Measurements from ENCODE around the gene PIGT.
A peak's percentile ranks its signal among the peaks of the same experiment; 100 is the strongest.

PIGT gene

DNA sequence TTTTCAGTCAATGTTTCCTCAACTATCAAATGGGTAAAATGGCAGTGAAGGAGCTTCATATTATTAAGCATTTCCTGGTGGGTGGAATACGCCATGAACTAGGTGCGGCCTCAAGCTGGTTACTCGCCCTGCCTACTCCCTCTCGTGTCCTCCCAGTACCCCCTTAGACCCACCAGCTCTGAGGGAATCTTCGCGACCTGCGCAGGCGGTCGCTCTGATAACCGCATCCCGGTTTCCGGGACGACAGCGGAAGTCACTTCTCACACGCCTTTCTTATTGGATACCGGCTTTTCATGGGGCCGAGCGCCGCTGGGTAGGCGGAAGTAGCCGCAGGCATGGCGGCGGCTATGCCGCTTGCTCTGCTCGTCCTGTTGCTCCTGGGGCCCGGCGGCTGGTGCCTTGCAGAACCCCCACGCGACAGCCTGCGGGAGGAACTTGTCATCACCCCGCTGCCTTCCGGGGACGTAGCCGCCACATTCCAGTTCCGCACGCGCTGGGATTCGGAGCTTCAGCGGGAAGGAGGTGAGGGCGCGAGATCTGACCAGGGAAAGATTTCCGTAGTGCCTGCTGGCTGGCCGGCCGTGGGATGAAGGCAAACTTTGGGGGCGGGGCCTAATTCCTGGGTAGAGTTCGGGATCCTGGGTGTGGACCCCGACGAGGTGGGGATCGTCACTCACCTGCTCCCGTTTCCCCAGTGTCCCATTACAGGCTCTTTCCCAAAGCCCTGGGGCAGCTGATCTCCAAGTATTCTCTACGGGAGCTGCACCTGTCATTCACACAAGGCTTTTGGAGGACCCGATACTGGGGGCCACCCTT is at the start of gene PIGT:
Gene PIGT, plus strand, starts transcription at position 320 of the 816 bp plus-strand sequence. Its CDS starts 16 bp downstream, at position 336.
- peak; percentile 90 for DNase-seq

DNA sequence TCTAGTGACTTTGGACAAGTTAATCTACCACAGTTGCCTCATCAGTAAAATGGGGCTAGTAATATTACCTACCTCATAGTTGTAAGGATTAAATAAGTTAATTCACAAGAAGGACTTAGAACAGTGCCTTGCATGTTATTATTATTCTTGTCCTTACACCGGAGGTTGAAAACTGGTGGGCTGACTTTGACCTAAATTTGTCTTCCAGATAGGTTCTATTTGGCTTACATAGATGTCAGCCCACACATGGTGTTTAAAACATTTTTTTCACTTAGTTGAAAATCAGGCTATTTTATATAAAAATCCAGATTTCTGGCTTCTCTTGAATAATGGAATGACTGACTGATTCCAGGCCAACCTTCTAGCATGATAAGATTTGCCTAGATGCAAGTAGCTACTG is 49.7 kb upstream of the PIGT start:
- DNase-seq = no peak

DNA sequence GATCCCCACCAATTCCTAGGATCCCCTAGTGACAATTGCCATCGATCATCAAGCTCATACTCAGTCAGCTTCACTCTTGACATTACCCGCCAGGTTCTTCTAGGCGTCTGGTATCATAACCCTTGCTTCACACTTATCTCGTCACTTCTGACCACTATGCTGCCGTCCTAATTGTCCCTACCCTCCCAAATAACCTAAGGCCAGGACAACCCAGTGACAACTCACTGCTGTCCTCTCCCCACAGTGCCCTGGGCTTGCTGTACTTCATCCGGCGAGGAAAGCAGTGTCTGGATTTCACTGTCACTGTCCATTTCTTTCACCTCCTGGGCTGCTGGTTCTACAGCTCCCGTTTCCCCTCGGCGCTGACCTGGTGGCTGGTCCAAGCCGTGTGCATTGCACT is 49.3 kb upstream of the PIGT start:
- no peak for DNase-seq

DNA sequence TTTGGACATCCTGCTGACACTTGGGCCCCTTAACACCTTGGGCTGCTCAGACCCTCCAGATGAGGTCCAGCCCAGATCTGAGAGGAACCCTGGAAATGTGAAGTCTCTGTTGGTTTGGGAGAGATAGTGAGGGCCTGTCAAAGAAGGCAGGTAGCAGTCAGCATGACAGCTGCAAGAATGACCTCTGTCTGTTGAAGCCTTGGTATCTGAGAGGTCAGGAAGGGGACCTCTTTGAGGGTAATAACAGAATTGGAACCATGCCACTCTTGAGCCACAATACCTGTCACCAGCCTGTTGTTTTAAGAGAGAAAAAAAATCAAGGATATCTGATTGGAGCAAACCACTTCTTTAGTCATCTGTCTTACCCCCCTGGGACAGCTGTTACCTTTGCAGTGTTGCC is 48.8 kb upstream of the PIGT start:
- DNase-seq = no peak

DNA sequence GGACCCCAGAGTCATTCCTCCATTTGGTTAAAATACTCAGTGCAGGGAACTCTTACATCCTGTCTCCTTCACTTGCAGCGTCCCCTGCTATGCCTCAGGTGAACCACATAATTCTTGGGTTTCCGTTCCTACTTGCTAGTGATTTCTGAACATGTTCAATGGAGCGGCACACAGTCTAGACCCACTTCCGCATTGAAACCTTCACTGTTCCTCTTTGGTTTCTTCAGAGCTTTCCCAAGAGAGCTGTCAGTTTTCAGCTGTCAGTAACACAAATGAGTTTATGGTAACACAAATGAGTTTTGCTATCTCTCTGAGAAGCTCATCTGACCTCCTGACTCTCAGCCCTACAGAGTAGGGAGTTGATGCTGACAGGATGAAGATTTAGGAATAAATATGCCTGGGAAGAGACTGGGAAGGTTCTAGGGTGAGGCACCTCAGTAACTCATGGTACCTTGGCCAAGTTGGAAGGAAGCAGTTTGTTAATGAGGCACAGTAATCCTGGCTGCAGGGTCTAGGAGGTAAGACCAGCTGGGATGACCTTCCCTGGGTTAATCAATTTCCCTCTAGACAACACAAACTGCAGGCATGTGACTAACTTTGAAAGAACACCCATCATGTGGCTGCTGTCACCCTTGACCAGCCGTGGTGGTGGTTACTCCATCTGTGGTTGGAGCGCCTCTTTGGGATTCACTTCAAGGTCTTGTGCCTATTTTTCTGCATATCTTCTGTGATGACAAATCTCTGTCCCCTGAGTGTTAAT is 47.5 kb upstream of the PIGT start:
- peak; percentile 71 for DNase-seq

DNA sequence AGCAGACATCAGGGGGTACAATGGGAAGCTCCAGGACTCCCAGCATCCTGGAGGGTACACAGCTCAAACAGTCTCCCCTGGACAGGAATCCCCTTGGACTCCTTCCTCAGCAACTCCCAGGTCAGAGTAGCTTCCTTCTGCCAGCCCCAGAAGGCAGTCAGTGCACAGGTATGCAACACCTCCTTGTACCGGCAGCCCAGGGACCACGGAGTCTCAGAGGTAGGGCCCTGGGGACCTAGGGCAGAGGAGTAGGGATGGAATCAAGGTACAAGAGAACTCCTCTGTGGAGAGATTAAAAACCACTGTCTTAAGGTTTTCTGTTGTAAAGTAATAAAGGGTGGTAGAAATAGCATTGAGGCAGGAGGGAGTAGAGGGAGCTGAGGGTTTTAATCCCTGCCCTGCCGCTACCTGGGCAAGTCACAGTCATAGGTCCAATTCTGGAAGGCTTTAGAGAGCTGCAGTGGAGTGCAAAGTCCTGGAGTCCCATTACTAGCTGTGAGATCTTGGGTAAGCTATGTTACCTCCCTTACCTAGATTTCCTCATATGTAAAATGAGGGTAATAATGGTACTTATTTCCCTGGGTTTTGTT is 45.3 kb upstream of the PIGT start:
- no peak for DNase-seq

DNA sequence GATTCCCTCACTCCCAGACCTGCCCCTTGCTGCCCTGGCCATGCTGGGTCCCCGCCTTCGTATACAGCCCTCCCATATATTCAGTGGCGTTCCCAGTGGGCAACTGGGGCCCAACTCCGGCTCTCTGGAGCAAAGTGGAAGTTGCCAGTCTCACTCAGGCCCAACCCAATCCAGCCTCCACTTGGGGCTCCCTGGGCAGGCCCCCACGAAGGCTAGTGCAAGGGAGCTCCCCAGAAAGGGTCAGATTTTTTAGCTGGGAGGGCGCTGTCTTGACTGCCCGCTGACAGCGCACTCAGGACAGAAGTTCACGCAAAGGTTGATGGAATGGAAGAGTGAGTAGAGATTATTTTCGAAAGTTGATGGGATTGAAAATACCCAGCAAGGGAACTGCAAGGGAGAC is 43.7 kb upstream of the PIGT start:
- no peak for DNase-seq

DNA sequence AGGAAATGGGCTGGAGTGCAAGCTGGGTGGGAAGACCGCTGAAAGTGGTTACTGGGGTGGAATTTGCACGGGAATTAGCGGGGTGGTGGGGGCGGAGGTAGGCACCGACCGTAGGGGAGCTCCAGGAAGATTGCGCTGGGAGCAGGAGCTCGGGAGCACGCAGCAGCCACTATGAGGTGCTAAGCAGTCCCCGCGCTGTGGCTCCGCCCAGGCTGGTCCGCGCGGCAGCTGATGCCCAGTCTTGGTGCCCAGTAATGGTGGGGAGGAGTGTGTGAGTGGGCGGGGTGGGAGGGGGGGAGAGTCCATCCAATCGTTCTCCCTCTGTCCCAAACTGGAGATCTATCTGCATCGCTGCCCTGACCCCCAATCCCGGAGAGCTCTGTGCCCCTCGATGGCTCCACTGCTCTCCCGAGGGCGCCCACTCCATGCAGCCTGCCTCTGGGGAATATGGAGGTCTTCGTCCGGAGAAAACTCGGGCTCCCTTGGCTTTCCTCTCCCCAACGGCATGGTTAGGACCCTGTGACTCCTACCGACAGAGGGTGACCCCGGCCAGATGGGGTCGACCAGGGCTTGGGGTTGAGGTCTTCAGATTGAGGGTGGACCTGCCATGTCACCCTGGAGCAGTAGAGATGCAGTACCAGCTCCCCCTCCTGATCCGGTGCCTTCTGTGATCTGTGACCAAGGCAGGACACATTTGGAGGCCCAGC is 43.1 kb upstream of the PIGT start:
- no peak for DNase-seq

DNA sequence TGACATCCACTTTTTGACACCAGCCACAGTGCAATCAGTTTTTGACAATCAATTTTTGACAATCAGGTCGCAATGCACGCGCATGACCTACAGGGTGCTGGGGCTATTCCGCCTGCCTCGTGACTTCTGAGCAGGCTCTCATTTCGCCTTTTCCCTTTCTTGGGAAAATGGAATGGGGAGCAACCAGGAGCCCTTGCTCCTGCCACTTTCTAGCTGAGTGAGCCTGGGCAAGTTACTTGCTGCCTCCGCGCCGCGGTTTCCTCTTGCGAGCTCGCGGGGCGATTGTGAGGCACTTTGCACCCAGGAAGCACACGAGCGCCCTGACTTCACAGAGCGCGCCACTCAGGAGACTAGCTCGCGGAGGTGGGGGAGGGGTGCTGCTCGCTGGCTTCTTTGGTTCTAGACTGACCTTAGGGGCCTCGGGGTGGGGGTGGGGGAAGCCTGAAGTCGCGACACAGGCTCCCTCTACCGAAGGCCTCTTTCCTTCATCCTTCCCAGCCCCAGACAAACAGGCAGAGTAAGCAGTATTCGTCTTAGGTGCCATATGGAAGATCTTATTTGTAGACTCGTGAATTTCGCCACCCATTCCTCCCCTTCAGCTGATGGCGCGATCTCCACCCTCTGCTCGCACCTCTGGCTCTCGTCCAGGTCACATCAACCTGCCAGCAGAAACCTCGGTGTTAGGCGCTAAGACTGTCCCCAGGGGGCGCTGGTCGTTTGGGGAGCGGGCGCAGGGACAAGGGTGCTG is 42.4 kb upstream of the PIGT start:
- DNase-seq = peak; percentile 87

DNA sequence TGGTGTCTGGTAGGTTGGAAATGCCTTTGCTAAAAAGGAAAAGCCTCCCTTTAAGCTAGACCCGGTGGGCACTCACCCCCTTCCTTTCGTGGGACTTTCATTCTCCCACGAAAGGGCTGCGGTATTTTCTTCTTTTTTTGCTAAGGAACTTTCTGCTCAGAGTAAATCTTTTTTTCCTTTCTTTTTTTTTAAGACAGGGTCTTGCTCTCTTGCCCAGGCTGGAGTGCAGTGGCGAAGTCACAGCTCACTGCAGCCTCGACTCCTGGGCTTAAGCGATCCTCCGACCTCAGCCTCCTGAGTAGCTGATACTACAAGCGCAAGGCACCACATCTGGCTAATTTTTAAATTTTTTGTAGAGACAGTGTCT is 41.9 kb upstream of the PIGT start:
- DNase-seq = no peak

DNA sequence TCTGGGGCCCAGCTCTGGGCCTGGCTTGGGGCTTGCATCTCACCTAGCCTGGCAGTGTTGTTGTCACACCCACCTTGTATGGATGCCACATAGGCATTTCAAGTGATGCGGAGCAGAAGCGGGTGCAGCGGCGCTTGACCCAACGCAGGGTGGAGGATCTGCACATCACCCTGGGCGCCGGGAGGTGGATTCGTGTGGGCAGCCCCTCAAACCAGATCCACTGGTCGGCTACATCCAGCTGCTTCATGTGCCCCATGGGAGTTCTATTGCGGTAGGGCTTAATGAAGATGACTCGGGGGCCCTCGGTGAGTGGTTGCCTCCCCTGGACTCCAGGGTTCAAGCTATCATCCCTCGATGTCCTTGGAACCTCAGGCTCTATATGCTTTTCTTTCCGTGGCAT is 41.0 kb upstream of the PIGT start:
- no peak for DNase-seq

DNA sequence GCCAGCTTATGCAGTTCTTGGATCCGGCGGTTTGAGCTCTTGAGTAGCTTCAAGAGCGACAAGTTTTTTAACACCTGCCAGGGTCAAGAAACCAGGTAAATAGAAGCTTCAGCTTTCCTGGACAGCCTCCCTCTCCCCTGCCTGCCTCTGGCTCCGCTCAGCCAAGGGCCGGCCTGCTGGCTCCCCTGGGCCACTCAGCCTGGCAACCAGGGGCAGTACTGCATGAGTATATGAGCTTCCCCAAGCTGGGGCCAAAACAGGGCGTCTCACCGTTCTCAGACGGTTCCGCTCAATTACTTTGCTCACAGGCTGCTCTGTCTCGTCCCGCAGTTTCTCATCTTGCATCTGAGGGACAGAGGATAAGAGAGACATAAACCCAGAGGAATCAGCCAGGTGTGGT is 38.7 kb upstream of the PIGT start:
- DNase-seq = no peak

DNA sequence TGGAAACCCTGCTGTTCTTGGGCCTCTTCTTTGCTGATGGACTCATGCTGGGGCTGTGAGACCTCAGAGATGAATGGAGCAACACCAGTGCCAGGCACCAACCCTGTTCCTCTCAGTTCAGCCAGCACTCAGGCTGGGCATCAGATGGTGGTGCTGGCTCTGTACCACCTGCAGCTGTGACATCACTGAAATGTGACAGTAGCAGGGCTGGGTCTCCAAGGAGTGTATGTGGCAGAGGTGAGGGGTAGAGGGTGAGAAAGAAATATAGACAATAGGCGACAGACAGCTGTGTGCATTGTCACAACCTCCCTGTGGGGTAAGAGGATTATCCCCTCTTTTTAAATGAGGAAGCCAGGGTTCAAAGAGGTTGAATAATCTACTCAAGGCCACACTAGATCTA is 37.8 kb upstream of the PIGT start, which contains the start of gene TP53TG5:
Gene TP53TG5, minus strand, starts transcription at position 135 of the 400 bp plus-strand sequence. Its CDS starts 89 bp downstream, at position 46.
- no peak for DNase-seq

DNA sequence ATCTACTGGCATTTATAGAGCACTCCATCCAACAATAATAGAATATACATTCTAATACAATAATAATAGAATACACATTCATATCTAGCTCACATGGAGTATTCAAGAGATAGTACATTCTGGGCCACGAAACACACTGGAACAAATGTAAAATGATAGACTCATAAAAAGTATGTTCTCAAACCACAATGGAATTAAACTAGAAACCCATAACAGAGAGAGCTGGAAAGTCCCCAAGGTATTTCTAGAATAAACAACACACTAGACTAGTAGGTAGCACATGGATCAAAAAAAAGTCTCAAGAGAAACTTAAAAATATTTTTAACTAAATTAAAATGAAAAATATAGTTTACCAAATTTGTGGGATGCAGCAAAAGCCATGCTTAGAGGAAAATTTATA is 28.7 kb upstream of the PIGT start:
- DNase-seq = no peak

DNA sequence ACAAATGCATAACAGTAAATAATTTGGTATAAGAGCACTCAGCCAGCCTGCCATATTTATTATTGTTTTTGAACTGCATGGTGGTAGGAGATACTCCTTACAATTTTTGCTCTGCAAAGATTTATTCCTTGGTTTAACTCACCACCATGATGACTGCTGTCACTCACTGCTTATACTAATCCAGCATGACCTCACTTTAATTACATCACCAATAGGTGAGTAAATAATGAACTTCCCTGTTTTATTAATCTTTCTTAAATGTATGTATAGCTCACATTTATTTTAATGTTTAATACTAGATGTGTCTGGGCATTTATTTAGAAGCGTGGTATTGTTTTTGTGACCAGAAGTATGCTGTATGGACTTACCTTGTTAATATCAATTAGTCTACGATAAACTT is 25.0 kb upstream of the PIGT start:
- no peak for DNase-seq

DNA sequence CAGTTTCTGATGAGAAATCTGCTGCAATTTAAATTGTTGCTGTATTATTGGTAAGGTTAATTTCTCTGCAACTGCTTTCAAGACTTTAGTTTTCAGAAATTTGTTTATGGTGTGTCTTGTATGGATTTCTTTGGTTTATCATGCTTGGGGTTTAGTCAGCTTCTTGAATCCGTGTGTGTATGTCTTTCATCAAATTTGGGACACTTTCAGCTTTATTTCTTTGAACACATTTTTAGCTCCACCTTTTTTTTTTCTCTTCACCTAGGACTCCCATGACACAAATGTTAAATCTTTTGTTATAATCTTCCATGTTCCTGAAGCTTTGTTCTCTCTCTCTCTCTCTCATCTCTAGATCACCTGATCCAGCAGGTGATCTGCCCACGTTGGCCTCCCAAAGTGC is 24.4 kb upstream of the PIGT start:
- DNase-seq = no peak

DNA sequence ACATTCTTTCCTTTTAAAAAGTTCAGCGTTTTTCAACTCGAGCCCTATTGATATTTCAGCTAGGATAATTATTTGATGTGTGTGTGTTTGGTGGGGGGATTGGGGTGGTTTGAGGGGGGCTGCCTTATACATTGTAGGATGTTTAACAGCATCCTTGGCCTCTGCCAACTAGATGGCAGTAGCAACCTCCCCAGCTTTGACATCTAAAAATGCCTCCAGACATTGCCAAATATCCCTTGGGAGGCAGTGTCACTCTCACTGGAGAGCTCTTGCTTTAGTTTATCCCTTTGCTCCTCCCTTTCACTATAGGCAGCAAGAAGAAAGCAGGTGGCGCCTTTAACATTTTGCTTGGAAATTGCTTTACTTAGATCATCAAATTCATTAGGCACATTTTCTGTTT is 23.2 kb upstream of the PIGT start:
- no peak for DNase-seq

DNA sequence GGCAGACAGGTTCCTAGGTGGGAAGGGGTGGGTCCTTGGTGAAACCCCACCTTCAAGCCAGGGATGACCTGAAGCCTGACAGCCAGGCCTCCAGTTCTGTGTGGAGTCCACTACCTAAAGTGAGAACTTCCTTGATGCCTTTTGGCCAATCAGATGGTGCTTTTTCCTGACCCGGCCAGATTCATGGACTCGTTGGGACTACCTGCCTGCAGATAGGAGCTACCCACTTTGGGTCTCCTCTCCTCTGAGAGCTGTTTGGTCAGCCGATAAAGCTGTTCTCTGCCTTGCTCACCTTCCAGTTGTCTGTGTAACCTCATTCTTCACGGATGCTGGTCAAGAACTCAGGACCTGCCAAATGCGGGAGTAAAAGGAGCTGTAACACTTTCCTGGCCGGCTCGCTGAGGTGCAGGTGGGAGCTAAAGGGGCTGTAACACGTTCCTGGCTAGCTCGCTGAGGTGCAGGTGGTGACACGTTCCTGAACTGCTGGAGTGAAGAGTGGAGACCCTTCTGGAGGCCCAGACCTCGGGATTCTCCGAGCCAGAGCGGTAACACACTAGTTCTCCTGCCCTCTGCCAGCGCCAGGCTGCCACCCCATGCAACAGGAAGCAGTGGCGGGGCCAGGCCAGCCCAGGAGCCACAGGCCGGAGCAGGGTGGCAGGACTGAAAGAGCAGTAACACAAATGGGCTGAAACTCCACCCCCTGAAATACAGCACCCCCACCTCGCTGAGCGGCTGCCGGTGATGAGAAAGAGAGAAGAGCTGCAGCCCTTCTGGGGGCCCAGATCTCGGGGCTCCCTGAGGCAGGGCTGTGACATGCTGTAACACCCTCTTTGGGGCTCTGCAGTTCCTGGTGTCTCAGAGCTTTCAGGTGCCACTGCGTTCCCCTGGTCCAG is 21.5 kb upstream of the PIGT start:
- no peak for DNase-seq

DNA sequence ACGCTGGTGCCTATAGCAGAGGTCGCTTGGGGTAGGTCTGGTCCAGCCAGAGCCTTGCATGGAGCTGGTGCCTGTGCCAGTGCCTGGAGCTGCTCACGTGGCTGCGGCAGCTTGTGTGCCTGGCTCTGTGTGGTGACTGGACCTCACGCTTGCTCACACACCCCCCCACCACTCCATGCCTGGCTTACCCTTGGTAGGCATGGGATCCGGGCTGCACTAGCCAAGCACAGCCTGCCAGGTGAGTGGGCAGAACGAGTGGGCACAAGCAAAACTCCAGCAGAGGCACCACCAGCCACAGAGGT is 20.9 kb upstream of the PIGT start:
- DNase-seq = no peak

DNA sequence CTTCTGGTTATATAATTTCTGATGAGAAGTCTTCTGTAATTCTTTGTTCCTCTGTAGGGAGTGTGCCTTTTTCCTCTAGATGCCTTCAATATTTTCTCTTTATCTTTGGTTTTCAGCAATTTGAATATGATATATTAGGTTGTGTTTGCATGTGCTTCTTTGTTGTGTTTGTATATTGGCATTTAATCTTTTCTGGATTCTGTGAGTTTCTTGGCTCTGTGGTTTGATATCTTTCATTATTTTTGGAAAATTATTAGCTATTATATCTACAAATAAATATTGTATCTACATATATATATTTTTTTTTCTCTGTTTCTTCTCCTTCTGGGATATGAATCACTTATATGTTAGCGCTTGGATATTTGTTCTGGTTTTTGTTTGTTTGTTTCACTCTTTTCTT is 16.9 kb upstream of the PIGT start:
- no peak for DNase-seq

DNA sequence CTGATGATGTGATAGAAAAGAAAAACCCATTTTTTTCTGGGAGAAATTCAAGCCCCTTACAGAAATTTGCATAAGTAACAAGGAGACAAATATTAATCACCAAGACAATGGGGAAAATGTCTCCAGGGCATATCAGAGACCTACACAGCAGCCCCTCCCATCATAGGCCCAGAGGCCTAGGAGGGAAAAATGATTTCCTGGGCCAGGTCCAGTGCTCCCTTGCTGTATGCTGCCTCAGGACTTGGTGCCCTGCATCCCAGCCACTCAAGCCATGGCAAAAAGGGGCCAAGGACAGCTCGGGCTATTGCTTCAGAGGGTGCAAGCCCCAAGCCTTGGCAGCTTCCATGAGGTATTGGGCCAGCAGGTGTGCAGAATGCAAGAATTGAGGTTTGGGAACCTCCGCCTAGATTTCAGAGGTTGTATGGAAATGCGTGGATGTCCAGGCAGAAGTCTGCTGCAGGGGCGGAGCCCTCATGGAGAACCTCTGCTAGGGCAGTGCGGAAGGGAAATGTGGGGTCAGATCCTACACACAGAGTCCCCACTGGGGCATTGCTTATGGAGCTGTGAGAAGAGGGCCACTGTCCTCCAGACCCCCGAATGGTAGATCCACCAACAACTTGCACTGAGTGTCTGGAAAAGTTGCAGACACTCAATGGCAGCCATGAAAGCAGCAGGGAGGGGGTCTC is 15.5 kb upstream of the PIGT start:
- no peak for DNase-seq

All from CD4-positive, alpha-beta T cell treated with Interferon gamma for 1 hour (primary cell).